SK-N-SH (cell line): ENCODE measurements around the gene NR6A1.

Source experiments
- EP300 ChIP-seq, 2 experiments: IDR thresholded peaks; 2 replicates each; pipeline versions ENCODE4 v1.4.0 to v1.6.1; 2012; ENCODE audit warnings: borderline replicate concordance in 1 of 2, low read depth in 1 of 2, low read length in 1 of 2
- EZH2phosphoT487 ChIP-seq: fragments of 200-600 bp; sonication (generic); IDR thresholded peaks from 2 replicates; pipeline ENCODE4 v1.6.1; 2017; ENCODE audit warnings: low read depth, mixed run types, mild to moderate bottlenecking, antibody characterized with exemption, moderate library complexity, borderline replicate concordance
- GABPA ChIP-seq: IDR thresholded peaks from 2 replicates; pipeline ENCODE4 v1.4.0; 2012; ENCODE audit warnings: low read depth, mild to moderate bottlenecking
- POLR2AphosphoS5 ChIP-seq: IDR thresholded peaks from 2 replicates; pipeline ENCODE4 v1.6.1; 2012; ENCODE audit warnings: low read depth, low read length
- RAD21 ChIP-seq: IDR thresholded peaks from 2 replicates; pipeline ENCODE4 v1.6.1; 2012; ENCODE audit warnings: mild to moderate bottlenecking, low read length
- TF ChIP-seq, protein P1 (sequence below): fragments of 200-600 bp; sonication (generic); IDR thresholded peaks from 2 replicates; pipeline ENCODE4 v1.6.1; 2017; ENCODE audit warnings: antibody characterized with exemption, mild to moderate bottlenecking, moderate library complexity
- TF ChIP-seq, protein P2 (sequence below): fragments of 150-350 bp; IDR thresholded peaks from 2 replicates; pipeline ENCODE4 v1.6.1; 2017; ENCODE audit warnings: antibody characterized with exemption, low read length, low read depth, borderline replicate concordance

DNA sequence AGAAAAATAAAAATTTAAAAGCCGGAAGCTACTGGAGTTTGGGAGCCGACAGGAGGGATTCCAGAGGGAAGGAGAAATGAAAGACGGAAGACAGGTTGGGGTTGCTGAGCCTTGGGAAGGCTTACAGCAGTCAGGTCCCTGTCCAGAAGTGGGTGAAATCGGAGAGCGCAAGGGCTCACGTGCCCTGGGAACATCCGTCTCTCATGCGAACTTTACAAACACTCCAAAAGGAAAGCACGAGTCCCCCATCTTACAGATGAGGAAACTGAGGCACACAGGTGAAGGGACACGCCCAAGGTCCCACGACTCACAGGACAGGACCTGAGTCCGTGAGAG lies 5.5 kb upstream of the NR6A1 start:
- TF ChIP-seq, protein P1, sequence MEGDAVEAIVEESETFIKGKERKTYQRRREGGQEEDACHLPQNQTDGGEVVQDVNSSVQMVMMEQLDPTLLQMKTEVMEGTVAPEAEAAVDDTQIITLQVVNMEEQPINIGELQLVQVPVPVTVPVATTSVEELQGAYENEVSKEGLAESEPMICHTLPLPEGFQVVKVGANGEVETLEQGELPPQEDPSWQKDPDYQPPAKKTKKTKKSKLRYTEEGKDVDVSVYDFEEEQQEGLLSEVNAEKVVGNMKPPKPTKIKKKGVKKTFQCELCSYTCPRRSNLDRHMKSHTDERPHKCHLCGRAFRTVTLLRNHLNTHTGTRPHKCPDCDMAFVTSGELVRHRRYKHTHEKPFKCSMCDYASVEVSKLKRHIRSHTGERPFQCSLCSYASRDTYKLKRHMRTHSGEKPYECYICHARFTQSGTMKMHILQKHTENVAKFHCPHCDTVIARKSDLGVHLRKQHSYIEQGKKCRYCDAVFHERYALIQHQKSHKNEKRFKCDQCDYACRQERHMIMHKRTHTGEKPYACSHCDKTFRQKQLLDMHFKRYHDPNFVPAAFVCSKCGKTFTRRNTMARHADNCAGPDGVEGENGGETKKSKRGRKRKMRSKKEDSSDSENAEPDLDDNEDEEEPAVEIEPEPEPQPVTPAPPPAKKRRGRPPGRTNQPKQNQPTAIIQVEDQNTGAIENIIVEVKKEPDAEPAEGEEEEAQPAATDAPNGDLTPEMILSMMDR: no peak
- TF ChIP-seq EP300 (IDR thresholded peaks at IDR 0.05; ENCODE audit: borderline replicate concordance in 1 of 2, low read depth in 1 of 2, low read length in 1 of 2) (no peak), EZH2phosphoT487 (no peak), GABPA (no peak), POLR2AphosphoS5 (no peak), RAD21 (no peak)
- TF ChIP-seq, protein P2, sequence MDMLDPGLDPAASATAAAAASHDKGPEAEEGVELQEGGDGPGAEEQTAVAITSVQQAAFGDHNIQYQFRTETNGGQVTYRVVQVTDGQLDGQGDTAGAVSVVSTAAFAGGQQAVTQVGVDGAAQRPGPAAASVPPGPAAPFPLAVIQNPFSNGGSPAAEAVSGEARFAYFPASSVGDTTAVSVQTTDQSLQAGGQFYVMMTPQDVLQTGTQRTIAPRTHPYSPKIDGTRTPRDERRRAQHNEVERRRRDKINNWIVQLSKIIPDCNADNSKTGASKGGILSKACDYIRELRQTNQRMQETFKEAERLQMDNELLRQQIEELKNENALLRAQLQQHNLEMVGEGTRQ: no peak
